ENCODE results near the gene RIC8A.
A peak's percentile ranks its signal among the peaks of the same experiment; 100 is the strongest.

The RIC8A gene

DNA sequence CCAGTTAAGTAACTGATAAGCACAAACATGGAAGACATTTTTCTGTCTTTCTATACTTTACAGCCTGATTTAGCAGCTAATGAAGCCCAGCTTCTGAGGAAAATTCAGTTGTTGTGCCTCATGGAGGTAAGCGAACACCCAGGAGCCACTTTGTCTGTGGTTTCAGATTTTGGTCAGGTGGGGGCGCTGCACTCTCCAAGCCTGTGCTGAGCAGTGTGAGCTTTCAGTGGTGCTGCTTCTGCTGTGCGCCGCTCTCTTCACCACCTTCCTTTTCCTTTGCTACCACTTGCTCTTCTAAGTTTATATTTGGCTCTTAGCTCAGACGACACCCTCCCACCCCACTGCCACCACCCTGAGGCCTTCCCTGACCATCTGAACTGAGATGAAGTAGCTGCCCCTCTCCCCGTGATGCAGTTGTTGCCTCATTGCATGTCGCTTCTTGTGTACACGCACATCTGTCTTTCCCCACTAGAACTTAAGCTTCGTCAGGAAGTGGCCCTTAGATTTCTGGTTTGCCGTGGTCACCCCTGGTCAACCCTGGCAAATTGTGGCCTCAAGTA is 43.3 kb downstream of the RIC8A start:
- peak; percentile 42 for DNase-seq

DNA sequence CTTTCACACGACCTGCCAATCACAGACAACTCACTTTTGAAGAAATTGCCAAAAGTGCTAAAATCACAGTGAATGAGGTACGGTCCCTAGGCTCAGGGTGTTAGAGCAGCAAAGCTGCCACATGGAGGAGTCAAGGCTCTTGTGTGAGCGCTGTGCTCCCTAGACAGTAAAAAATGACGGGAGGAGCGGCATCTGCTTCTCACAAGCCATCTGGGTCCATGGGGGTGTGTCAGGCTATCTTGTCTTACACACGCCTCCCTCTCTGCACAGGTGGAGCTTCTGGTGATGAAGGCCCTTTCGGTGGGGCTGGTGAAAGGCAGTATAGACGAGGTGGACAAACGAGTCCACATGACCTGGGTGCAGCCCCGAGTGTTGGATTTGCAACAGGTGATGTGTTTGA is 44.0 kb downstream of the RIC8A start:
- no peak for DNase-seq

DNA sequence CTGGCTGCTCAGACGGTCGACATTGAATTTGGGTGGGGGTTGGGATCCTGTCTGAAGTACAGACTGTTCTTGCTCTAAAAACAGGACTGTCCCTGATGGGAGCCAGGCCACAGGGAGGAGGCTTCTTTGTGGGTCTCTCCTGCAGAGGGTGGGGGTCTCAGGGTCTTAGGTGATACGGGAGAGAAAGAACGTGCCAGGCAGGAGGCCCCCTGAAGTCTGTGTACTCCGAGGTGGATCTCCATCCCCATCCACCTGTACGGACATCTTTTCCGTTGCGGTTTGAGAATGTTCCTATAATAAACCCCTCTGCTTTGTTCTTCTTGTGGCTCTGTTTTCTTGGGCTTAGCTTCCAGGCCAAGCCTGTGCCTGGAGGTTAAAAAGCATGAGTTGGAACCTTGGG is 45.2 kb downstream of the RIC8A start:
- DNase-seq, result no peak

DNA sequence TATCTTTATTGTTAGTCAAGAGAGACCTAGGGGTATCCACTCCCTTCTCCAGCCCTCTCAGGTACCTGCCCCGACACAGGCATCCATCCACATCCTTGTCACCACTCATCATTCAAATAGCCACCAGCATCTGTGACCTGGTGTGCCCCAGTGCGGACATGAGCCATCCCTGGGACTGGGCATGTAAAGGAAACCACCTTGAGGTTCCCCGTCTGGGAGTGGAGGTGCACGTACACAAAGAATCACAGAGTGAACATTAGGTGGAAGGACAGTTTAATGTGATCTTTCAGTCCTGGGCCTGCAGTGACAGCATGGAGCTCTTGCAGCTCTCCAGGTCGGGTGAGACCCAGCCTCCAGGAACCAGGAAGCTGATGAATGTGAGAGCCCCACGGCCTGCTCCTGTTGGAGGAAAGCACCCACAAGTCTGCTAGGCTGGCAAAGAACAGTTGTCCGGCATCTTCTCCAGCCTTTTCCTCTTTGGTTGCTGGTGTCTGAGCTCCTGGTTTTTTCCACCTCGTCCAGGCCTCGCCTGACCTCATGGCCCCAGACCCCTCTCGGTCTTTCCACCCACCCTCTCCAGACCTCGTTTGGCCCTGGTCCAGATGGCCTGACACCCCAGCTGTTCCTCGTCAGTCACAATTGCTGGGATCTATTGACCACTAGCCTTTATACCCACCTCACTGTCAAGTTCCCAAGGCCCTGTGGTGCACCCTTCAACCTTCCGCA is 45.8 kb downstream of the RIC8A start:
- DNase-seq, result no peak

DNA sequence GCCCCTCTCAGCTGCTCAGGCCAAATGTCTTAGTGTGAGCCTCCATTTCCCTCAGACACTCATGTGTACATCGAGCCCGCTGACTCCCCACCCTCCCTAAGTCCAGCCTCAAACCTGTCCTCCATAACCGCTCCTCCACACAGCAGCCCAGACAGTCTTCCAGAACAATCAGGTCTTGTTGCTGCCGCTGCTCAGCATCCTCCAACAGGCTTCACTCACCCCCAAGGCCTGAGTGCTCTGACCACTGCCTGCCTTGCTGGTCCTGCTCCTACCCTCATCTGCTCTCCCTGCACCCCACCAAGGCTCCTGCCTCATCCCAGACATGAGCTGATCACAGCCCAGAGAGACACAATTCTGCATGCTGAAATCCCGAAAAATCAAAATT is 46.4 kb downstream of the RIC8A start:
- no peak for DNase-seq

DNA sequence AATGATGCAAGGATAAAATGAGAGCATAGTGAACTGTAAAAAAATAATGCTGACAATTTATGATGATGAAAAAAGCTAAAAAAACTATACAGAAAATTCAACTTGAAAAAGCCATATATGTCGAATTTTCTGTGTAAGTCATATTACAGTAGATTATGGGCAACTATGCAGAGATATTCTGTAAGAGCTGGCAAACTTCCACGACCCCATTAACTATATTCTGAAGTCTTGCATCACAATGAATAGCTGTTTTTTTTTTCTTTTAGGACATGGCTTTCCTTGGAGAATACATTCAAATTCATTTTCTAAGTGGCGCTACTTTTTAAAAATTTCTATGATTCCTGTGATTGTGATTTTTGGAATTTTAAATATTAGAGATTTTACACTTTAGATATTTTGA is 47.7 kb downstream of the RIC8A start:
- DNase-seq, result peak; percentile 47

DNA sequence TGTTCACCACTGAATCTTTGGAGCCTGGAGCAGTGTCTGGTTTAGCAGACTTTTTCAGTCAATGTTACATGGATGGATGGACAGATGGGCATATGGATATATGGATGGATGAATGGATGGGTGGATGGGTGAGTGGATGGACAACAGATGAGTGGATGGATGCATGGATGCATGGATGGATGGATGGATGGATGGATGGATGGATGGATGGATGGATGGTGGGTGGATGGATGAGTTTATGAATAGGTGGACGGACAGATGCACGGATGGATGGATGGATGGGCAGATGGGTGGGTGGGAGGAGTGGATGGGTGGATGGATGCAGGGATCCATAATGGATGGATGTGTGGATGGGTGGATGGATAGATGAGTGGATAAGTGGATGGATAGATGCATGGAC is 48.3 kb downstream of the RIC8A start:
- no peak for DNase-seq

DNA sequence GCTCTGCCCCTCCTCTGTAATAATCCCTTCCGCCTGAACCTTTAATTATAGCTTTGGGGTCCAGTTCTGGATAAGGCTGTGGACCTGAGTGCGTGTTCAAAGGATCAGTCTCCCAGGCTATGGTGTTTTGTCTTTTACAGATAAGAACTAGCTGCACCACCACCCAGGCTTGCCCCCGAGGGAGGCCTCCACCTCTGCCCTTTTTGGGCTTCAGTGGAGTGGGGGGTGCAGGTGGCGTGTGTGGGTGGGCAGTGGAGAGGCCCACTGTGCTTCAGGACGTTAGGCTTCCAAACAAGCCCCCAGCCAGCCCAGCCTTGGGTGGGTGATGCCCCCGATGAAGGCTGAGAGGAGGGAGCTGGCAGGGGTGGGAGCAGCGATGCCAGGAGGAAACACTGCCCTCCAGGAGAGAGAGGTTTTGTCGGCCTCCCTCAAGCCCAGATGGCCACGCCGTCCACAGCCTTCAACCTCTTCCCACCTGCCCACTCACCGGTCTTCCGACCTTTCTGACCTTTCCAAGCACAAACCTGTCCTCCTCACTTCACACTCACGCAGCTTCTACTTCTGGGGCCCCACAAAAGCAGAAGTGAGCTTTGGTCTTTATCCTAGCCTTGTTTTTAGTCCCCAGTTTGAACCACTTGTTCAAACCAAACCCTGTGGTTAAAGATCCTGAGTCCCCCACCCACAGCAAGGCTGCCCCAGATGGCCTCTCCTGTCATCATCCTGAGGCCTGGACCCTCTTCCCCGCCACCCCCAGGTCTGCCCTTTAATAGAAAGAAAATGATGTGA is 49.6 kb downstream of the RIC8A start:
- no peak for DNase-seq

DNA sequence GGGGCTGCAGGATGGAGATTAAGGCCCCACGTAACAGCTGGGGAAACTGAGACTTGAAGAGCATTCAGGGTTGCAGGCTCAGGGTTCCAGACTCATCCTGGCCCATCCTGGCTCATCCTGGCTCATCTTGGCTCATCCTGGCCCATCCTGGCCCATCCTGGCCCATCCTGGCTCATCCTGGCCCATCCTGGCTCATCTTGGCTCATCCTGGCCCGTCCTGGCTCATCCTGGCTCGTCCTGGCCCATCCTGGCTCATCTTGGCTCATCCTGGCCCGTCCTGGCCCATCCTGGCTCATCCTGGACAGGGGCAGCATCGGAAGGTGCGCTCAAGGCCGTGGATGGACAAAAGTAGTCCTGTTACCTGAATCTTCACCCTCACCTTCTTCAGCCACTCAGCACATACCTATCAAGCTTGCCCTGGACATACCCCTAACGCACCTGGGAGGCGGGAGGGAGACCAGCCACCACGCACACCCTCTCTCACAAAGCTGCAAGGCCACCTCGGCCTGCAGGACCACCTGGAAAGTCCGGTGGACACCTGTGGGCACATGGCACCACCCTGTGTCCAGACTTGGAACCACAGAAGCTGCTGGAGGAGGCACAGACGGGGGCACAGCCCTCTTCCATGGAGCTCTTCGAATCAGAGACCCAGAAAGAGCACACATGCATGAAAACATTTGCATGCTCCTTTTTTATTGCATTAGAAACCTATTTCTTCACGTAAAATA is 50.4 kb downstream of the RIC8A start:
- DNase-seq, result no peak

DNA sequence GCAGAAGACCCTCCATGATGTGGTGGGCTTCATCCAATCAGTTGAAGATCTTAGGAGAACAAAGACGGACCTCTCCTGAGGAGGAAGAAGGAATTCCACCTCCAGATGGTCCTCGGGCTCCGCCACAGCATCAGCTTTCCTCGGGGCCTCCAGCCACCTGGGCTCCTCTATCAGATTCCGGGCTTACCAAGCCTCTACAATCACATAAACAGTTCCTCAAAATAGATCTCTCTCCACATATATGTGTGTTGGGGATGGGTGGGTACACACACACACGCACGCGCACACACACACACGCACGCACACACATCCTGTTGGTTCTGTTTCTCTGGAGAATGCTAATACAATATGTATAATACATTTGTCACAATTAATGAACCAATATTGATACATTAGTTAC is 51.9 kb downstream of the RIC8A start:
- DNase-seq, result no peak

DNA sequence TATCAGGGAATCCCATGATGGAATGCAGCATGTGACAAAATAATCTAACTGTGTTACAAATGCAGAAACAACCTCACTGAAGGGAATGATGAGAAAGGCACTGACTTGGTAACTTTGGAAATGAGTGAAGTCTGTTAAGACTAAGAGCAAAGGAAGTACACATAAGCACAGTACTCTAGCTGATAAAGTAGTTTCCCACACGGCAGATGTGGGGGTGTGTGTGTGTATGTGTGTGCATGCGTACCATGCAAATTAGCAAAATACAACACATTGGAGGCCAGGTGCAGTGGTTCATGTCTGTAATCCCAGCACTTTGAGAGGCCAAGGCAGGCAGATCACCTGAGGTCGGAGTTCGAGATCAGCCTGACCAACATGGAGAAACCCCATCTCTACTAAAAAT is 54.1 kb downstream of the RIC8A start:
- DNase-seq, result no peak
